ENCODE measurements around the gene ADAT2.
"Not testable (repeated sequence)": the region's sequence is repeated elsewhere in the genome, so short reads cannot be mapped to it uniquely, and the experiment has no call there.

The ADAT2 gene

DNA sequence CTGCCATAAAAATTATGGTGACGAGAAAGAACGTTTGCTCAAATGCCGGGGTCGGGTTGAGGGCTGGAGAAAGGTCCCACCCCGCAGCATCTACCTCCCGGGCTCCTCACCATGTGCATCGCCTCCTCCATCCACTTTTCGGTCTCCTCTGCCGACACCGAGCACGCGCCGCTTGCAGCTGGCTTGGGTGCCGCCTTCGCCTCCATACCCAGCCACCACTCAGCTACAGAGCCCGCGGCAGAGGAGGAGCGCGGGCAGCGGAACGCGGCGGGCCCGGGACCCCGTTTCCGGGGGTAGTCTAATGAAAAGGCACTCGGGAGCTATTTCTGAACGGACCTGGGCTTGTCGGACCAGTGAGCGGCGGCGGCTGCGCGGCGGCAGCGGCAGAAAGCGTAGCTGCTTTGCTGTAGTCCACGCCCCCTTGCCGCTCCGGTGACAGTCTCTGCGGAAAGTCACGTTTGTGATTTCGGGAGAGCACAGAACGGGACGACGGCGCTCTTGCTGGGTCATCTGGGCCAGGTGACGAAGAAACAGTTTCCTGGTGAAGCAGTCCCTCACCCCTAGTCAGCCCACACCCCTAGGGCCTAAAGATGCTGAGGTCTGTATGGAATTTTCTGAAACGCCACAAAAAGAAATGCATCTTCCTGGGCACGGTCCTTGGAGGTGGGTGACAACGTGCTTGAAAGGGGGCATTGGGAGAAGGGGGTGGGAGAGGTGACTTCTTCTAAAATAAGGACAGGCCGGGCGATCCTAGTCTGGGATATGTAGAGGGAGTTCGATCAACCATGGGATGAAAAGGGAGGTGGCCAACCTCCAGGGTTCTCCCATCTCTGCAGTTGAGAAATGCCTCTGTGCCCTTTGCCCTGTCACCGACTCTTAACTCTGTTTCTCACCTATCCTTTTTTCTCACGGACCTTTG is at the start of gene ADAT2, which contains the start of gene PEX3:
Gene ADAT2 (minus strand): TSS at position 243 of the 919 bp plus-strand sequence. CDS start 37 bp downstream, at position 206.
Gene PEX3 (plus strand): TSS at position 353 of the 919 bp plus-strand sequence. CDS start 238 bp downstream, at position 591.
- DNase-seq (ENCODE audit: low read depth in 2 of 2): peak; percentile 85 to 91

GRCh38 chr6:143498428-143498827 is 47.9 kb upstream of the ADAT2 start:
- no peak for DNase-seq (ENCODE audit: low read depth in 2 of 2)

DNA sequence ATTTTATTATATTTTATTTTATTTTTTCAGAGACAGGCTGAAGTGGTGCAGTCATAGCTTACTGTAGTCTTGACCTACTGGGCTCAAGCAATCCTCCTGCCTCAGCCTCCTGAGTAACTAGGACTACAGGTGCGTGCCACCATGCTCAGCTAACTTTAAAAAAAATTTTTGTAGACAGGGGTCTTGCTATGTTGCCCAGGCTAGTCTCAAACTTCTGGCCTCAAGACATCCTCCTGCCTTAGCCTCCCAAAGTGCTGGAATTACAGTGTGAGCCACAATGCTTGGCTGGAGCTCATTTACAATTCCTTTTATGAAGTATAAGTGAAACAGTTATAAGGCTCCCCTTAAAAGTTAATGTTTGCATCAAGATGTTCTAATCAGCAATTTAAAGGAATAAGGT is 46.5 kb upstream of the ADAT2 start:
- no peak for DNase-seq (ENCODE audit: low read depth in 2 of 2)

- DNase-seq (ENCODE audit: low read depth in 2 of 2): no peak
These were observed 40.3 kb upstream of the ADAT2 start for GRCh38 chr6:143490775-143491174.

DNA sequence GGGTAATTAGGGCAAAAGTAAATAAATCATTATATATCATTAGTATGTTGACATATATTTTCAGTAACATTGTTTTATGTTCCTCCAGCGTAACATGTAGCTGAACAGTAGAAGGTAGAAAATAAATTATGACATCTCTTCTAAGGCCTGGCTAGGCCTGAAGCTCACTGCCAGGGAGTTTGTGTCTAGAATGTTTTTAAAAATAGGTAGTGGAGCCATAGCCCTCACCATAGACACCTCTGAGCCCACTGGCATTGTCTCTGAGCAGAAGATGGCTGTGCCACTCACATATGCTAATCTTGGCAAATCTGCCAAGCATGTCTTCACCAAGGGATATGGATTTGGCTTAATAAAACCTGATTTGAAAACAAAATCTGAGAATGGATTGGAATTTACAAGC is 39.7 kb upstream of the ADAT2 start:
- no peak for DNase-seq (ENCODE audit: low read depth in 2 of 2)

DNA sequence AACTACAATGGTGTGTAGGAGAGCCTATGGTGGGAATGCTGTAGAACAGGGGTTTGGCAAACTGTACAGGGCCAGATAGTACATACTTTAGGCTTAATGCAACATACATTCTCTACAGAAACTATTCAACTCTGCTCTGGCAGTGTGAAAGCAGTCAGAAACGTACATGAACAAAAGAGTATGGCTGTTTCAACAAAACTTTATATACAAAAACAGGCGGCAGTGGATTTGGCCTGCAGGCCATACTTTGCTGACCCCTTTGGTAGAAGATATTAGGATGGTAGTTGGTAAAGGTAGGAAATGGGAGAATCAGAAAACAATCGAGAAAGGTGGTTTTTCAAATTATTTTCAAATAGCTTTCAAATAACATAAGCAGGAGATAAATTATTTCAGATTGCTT is 36.3 kb upstream of the ADAT2 start:
- DNase-seq (ENCODE audit: low read depth in 2 of 2): no peak

DNA sequence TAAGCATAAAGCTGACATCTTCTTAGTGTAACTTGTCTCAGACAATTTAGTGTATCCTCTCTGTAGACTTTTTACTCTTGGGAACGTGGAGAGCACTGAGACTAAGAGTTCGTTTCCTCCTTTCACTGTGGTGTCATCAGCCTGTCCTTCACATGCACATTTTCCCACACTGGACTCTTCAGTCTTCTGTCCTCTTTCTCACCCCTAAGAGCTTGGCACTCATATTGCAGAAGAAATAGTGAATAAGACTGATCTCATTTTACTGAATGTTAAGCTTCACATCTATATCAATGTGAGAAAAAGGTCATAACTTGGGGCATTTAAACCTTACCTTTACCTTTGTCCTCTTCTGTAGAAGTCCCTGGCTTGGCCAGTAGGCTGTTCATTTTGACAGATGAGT is 35.5 kb upstream of the ADAT2 start:
- DNase-seq (ENCODE audit: low read depth in 2 of 2): no peak

GRCh38 chr6:143482593-143482992 is 32.1 kb upstream of the ADAT2 start:
- no peak for DNase-seq (ENCODE audit: low read depth in 2 of 2)

DNA sequence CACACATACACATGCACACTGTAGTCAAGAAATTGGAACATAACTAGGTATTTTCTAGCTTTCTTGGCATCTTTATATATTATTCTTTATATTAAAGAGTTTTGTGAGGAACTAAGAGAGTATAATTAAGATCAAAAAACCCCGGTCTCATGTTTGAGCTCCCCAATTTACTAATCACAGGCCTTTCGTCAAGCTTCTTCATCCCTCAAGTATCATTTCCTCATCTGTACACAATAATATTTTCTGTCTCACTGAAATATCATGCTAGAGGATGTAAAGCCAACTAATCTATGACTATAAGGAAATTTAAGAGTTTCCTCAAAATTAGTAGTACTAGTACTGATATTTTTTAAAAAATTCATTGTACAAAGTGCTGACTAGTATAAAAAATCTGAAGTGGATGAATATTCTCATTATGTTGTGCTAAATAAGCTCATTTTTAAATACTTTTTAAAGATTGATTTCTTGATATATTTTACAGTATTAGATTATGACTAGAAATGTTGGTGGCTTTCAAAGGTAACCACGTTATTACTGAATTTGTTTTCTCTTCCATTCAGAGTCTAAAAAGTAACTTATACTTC is 28.1 kb upstream of the ADAT2 start:
- DNase-seq (ENCODE audit: low read depth in 2 of 2): no peak

DNA sequence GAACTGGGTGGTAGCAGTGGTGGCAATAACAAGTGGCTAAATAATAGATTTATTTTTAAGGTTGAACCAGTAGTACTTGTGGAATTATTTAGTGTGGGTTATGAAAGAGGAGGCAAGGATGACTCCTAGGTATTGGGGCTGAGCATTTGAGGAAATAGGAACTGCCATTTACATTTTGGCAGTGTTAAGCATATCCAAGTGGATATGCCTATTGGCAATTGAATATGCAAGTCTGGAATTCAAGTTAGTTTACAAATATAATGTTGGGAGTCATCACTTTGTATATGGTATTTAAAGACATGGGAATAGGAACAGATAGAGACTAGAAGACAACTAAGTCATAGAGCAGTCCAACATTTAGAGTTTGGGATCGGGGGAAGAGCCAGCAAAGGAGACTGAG is 26.1 kb upstream of the ADAT2 start:
- DNase-seq (ENCODE audit: low read depth in 2 of 2): no peak

DNA sequence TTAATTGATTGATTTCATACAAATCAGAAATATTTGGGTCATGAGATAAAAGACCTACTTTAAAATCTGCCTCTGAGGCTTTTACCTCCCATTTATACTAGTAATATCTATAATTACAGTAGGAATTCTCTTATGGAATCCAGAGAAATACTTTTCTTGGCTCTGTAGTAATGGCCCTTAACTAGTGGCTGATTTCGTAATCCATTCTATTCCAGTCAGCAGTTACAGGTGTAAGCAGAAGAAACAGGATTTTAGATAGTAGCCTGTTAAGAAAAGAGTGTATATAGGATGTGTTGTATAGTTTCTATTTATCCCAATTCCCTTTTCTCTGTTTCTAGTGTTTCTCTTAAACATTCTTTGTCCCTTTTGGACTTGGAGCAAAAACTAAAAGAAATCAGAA is 21.3 kb upstream of the ADAT2 start:
- no peak for DNase-seq (ENCODE audit: low read depth in 2 of 2)

- DNase-seq (ENCODE audit: low read depth in 2 of 2): not testable (repeated sequence)
These were observed 18.3 kb upstream of the ADAT2 start for GRCh38 chr6:143468823-143469222.

GRCh38 chr6:143468026-143468425 is 17.5 kb upstream of the ADAT2 start:
- no peak for DNase-seq (ENCODE audit: low read depth in 2 of 2)

DNA sequence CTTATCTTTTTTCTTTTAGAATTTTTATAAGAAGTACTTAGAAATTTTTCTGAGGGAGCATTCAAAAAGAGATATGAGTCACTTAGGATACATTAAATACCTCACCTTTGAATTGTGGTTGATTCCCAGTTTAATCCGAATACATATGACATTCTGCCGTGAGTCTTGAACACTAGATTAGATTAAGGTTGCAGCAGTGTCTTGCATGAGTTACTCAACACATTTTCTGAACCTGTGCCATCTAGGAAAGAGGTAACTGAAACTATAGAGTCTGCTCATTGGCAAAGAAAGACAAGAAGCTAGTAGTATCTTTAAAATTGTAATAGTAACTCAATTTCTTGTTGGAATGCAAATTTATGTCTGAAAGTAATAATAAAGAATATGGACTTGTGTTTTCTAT is 15.1 kb upstream of the ADAT2 start:
- no peak for DNase-seq (ENCODE audit: low read depth in 2 of 2)

DNA sequence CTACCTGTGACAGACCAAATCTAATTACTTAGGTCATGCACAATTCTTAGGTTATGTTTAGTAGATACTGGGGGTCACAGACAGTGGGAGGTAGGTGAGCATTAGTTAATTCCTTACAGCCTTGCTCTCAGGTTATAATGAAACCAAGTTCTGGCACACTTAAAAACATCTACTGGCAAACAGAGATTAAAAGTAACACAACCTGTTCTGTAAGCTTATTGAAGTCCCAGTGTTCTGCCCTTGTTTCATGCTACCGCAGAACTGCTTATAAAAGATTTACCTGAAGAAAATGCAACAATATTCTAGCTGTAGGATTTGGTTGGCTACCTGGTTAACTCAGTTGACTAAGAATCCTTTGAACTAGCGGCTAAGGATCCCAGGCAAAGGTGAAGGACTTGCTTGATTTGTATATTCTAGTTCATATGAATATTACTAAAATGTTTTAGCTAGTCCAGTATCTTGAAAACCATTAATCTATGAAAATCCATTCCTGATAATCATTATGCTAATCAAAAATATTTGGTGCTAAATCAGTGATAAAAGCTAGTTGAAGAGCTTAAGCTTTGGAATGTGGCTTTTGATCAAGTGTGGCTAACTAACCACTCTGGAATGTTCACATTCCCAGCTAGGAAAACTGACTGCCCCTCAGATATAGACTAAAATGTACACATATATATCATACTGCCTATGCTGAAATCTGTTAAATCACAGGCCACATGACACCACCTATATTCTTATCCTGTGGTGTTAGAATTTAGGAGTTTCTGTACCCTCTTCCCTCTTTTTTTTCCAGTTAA is 7.3 kb upstream of the ADAT2 start:
- DNase-seq (ENCODE audit: low read depth in 2 of 2): no peak

DNA sequence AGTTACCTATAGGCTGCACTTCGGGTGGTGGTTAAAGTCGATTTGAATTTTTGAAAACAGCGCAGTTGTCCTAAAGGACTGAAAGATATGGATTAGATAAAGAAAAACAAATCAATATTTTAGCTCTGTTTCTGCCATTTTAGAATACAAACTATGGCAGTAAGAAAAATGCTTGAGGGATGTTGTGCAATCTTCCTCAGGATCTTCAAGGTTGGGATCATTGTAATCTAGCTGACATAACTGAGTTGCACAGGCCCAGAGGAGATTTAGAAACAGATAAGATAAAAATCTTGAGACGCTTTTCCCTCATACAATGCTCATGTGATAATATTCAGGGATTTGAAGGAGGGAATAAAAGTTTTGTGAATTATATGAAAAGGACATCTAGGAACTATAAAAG is 1.0 kb upstream of the ADAT2 start:
- DNase-seq (ENCODE audit: low read depth in 2 of 2): no peak

DNA sequence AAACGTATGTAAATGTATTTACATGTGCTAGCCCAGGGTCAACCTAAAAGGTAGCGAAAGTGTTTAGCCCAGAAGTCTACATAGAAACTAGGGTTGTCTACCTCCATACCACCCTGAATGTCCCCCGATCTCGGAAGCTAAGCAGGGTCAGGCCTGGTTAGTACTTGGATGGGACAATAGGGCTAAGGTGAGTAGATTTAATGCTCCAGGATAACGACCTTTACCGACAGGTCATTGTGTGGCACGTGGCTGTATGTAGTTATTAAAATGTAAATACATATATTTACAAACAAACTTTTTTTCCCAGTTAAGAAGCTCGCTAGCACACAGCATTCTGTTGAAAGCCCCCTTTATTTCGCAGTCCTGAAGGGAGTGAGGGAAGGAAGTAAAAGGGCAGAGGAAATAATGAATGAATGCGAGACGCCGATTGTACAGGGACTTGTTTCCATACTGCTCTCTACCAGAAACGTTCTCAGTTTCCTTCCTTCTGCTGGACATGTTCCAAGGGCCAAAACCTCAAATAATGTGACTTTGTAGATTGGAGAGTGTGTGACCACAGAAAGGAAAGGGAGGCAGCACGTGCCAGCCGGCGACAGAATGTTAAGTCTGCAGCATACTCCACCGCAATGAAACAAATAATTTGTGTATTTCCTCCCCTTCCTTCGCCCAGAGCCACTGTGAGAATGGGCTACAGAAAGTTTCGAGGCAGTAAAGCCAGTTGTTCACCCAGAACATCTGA is 612 bp downstream of the ADAT2 start:
- DNase-seq (ENCODE audit: low read depth in 2 of 2): no peak

GRCh38 chr6:143449082-143449713 is 1.3 kb downstream of the ADAT2 start:
- no peak for DNase-seq (ENCODE audit: low read depth in 2 of 2)

DNA sequence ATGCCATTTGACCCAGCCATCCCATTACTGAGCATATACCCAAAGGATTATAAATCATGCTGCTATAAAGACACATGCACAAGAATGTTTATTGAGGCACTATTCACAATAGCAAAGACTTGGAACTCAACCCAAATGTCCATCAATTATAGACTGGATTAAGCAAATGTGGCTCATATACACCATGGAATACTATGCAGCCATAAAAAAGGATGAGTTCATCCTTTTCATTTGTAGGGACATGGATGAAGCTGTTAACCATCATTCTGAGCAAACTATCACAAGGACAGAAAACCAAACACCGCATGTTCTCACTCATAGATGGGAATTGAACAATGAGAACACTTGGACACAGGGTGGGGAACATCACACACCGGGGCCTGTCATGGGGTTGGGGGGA is 2.6 kb downstream of the ADAT2 start:
- DNase-seq (ENCODE audit: low read depth in 2 of 2): not testable (repeated sequence)

DNA sequence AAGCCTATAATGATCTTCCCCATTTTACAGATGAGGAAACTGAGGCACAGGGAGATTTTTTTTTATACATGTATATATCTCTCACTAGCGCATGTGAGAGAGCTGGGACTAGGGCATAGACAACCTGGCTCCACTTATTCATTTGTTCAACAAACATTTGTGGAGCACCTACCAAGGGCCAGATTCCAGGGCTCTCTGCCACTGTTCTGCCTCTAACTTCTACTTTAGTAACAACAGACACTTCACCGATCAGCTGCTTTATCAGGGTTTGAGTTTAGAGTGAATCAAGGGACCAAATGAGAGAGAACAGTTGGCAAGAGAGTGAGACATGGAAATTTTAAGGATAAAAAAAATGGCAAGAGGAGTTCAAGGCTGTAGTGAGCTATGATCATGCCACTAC is 7.4 kb downstream of the ADAT2 start:
- DNase-seq (ENCODE audit: low read depth in 2 of 2): no peak
